Measurements from ENCODE around the gene GOLGA3. TPM values are rescaled to one million over a fixed set of nuclear protein-coding genes. Genes with fewer than 3 reads are reported as not detected.

The GOLGA3 gene
- total RNA-seq, 5 donors from 2014 or later (not counting 1 experiment from before 2014, with no cell fraction given) = 49.1 to 77.9 (median 67.4) TPM

- no peaks in the 10 kb centered on the region for H3K9me3 Mint-ChIP-seq
- H3K36me3 ChIP-seq (ENCODE audit: control insufficient read depth in 2 of 2, extremely low read depth in 1 of 2, insufficient read depth in 1 of 2, low read length in 1 of 2) = peaks cover 5 to 16% of the 10 kb centered on the region in 2 donors
- no peak for ATAC-seq (replicated peaks in 1 of 4)
- peaks cover 24 to 42% of the 10 kb centered on the region in 2 experiments for H3K4me1 ChIP-seq (ENCODE audit: control insufficient read depth in 1 of 2, extremely low read depth in 1 of 2, insufficient read depth in 2 of 2, low read length in 2 of 2)
- CTCF ChIA-PET = interaction anchor here in 1 of 2 donors (0.6 kb wide), 1 partner anchor 10 kb away, joined by 3 read pairs; no protein-coding TSS in a partner anchor
- DNase-seq = no peak
- H3K4me1 Mint-ChIP-seq = peaks cover 38 to 40% (median 40%) of the 10 kb centered on the region in 3 donors
- H3K36me3 Mint-ChIP-seq = peaks cover 16% of the 10 kb centered on the region
- POLR2A ChIA-PET = no interaction called here
- peak overlapping the region; percentile 28 to 69 (median 53) for H3K4me3 Mint-ChIP-seq
- peak overlapping the region; percentile 41 for H3K27ac ChIP-seq (ENCODE audit: low read length)
- H3K4me3 ChIP-seq (ENCODE audit: control insufficient read depth in 1 of 2, extremely low read depth in 1 of 2, low read length in 1 of 2) = peak overlapping the region in 1 of 2 donors; percentile 44
- 87% methylated on average over 22 of the region's 42 CpGs for WGBS (ENCODE audit: insufficient coverage)
- no peaks in the 10 kb centered on the region for H3K27me3 Mint-ChIP-seq
- peak overlapping the region; percentile 91 to 93 for H3K27ac Mint-ChIP-seq
- no peaks in the 10 kb centered on the region for H3K9me3 ChIP-seq
- no peaks in the 10 kb centered on the region for H3K27me3 ChIP-seq (replicated peaks in 1 of 2; ENCODE audit: control insufficient read depth in 2 of 2, extremely low read depth in 1 of 2, insufficient read depth in 2 of 2, low read length in 1 of 2)
Measured at GRCh38 chr12:132835076-132836025, 6.7 kb upstream of the GOLGA3 start.

GRCh38 chr12:132834181-132834711 lies 5.6 kb upstream of the GOLGA3 start:
- 13% methylated on average over 1 of the region's 5 CpGs for WGBS (ENCODE audit: insufficient coverage)
- peak overlapping the region; percentile 14 for H3K27ac ChIP-seq (ENCODE audit: low read length)
- H3K27me3 ChIP-seq (replicated peaks in 1 of 2; ENCODE audit: control insufficient read depth in 2 of 2, extremely low read depth in 1 of 2, insufficient read depth in 2 of 2, low read length in 1 of 2) = no peaks in the 10 kb centered on the region
- H3K36me3 ChIP-seq (ENCODE audit: control insufficient read depth in 2 of 2, extremely low read depth in 1 of 2, insufficient read depth in 1 of 2, low read length in 1 of 2) = peaks cover 0 to 10% of the 10 kb centered on the region in 2 donors
- peak overlapping the region in 1 of 2 donors; percentile 11 for H3K4me3 ChIP-seq (ENCODE audit: control insufficient read depth in 1 of 2, extremely low read depth in 1 of 2, low read length in 1 of 2)
- ChIA-PET POLR2A (no interaction called here), CTCF (interaction anchor here (0.6 kb wide), 2 partner anchors 36 to 48 kb away, joined by 3 read pairs; no protein-coding TSS in a partner anchor)
- H3K36me3 Mint-ChIP-seq = peaks cover 6% of the 10 kb centered on the region
- H3K9me3 Mint-ChIP-seq = no peaks in the 10 kb centered on the region
- no peaks in the 10 kb centered on the region for H3K9me3 ChIP-seq
- H3K4me1 Mint-ChIP-seq = peaks cover 42 to 45% (median 43%) of the 10 kb centered on the region in 3 donors
- ATAC-seq (replicated peaks in 1 of 4) (peak; percentile 75 to 86 (median 82)), DNase-seq (peak in 18 of 35 experiments; percentile 14 to 54 (median 24))
- no peaks in the 10 kb centered on the region for H3K27me3 Mint-ChIP-seq
- peak overlapping the region; percentile 53 to 69 (median 53) for H3K4me3 Mint-ChIP-seq
- peak overlapping the region; percentile 91 to 93 for H3K27ac Mint-ChIP-seq
- H3K4me1 ChIP-seq (ENCODE audit: control insufficient read depth in 1 of 2, extremely low read depth in 1 of 2, insufficient read depth in 2 of 2, low read length in 2 of 2) = peaks cover 26 to 46% of the 10 kb centered on the region in 2 experiments

- Mint-ChIP-seq H3K4me1 (peaks cover 42 to 48% (median 47%) of the 10 kb centered on the region in 3 donors), H3K27me3 (peaks cover 0 to 3% of the 10 kb centered on the region in 2 donors), H3K36me3 (no peaks in the 10 kb centered on the region), H3K27ac (peak overlapping the region; percentile 91 to 93), H3K9me3 (no peaks in the 10 kb centered on the region), H3K4me3 (peak overlapping the region in 1 of 3 donors; percentile 69)
- ChIA-PET POLR2A (no interaction called here), CTCF (no interaction called here)
- Histone ChIP-seq H3K27ac (ENCODE audit: low read length) (no peak overlapping the region), H3K9me3 (no peaks in the 10 kb centered on the region), H3K36me3 (ENCODE audit: control insufficient read depth in 2 of 2, extremely low read depth in 1 of 2, insufficient read depth in 1 of 2, low read length in 1 of 2) (peaks cover 0 to 4% of the 10 kb centered on the region in 2 donors), H3K27me3 (replicated peaks in 1 of 2; ENCODE audit: control insufficient read depth in 2 of 2, extremely low read depth in 1 of 2, insufficient read depth in 2 of 2, low read length in 1 of 2) (no peaks in the 10 kb centered on the region), H3K4me1 (ENCODE audit: control insufficient read depth in 1 of 2, extremely low read depth in 1 of 2, insufficient read depth in 2 of 2, low read length in 2 of 2) (peaks cover 26 to 46% of the 10 kb centered on the region in 2 experiments), H3K4me3 (ENCODE audit: control insufficient read depth in 1 of 2, extremely low read depth in 1 of 2, low read length in 1 of 2) (no peak overlapping the region)
- ATAC-seq (replicated peaks in 1 of 4) = no peak
- no peak for DNase-seq
- WGBS (ENCODE audit: insufficient coverage) = 94% methylated on average over 8 of the region's 8 CpGs
Measured at GRCh38 chr12:132833341-132833740, 4.7 kb upstream of the GOLGA3 start.

- ATAC-seq (replicated peaks in 1 of 4) = no peak
- 95% methylated on average over 8 of the region's 11 CpGs for WGBS (ENCODE audit: insufficient coverage)
- ChIA-PET POLR2A (no interaction called here), CTCF (no interaction called here)
- H3K9me3 Mint-ChIP-seq = no peaks in the 10 kb centered on the region
- H3K27me3 Mint-ChIP-seq = peaks cover 0 to 3% of the 10 kb centered on the region in 2 donors
- H3K4me1 Mint-ChIP-seq = peaks cover 45 to 56% (median 53%) of the 10 kb centered on the region in 3 donors
- H3K4me3 Mint-ChIP-seq = no peak overlapping the region
- Histone ChIP-seq H3K27ac (ENCODE audit: low read length) (no peak overlapping the region), H3K27me3 (replicated peaks in 1 of 2; ENCODE audit: control insufficient read depth in 2 of 2, extremely low read depth in 1 of 2, insufficient read depth in 2 of 2, low read length in 1 of 2) (no peaks in the 10 kb centered on the region), H3K4me1 (ENCODE audit: control insufficient read depth in 1 of 2, extremely low read depth in 1 of 2, insufficient read depth in 2 of 2, low read length in 2 of 2) (peaks cover 24 to 49% of the 10 kb centered on the region in 2 experiments), H3K4me3 (ENCODE audit: control insufficient read depth in 1 of 2, extremely low read depth in 1 of 2, low read length in 1 of 2) (no peak overlapping the region), H3K9me3 (no peaks in the 10 kb centered on the region), H3K36me3 (ENCODE audit: control insufficient read depth in 2 of 2, extremely low read depth in 1 of 2, insufficient read depth in 1 of 2, low read length in 1 of 2) (peaks cover 0 to 4% of the 10 kb centered on the region in 2 donors)
- no peak for DNase-seq
- peaks cover 3% of the 10 kb centered on the region for H3K36me3 Mint-ChIP-seq
- no peak overlapping the region for H3K27ac Mint-ChIP-seq
Measured at GRCh38 chr12:132831771-132832170, 3.1 kb upstream of the GOLGA3 start.

- H3K27me3 ChIP-seq (replicated peaks in 1 of 2; ENCODE audit: control insufficient read depth in 2 of 2, extremely low read depth in 1 of 2, insufficient read depth in 2 of 2, low read length in 1 of 2) = no peaks in the 10 kb centered on the region
- peaks cover 7 to 32% of the 10 kb centered on the region in 2 donors for H3K36me3 ChIP-seq (ENCODE audit: control insufficient read depth in 2 of 2, extremely low read depth in 1 of 2, insufficient read depth in 1 of 2, low read length in 1 of 2)
- H3K4me1 ChIP-seq (ENCODE audit: control insufficient read depth in 1 of 2, extremely low read depth in 1 of 2, insufficient read depth in 2 of 2, low read length in 2 of 2) = peaks cover 8 to 32% of the 10 kb centered on the region in 2 experiments
- peak overlapping the region; percentile 66 to 85 for H3K27ac Mint-ChIP-seq
- CTCF ChIA-PET = interaction anchor here in 1 of 2 donors (0.6 to 1.1 kb wide), 3 partner anchors 76 to 87 kb away, joined by 3 to 7 read pairs (median 3); no protein-coding TSS in a partner anchor
- ATAC-seq (replicated peaks in 1 of 4) = peak in 2 of 4 experiments; percentile 17 to 21
- H3K9me3 ChIP-seq = no peaks in the 10 kb centered on the region
- DNase-seq = peak in 7 of 35 experiments; percentile 3 to 33 (median 16)
- no peaks in the 10 kb centered on the region for H3K9me3 Mint-ChIP-seq
- H3K4me3 ChIP-seq (ENCODE audit: control insufficient read depth in 1 of 2, extremely low read depth in 1 of 2, low read length in 1 of 2) = peak overlapping the region; percentile 94 to 97
- 5% methylated on average over 55 of the region's 59 CpGs for WGBS (ENCODE audit: insufficient coverage)
- peaks cover 0 to 3% of the 10 kb centered on the region in 2 donors for H3K27me3 Mint-ChIP-seq
- H3K36me3 Mint-ChIP-seq = peaks cover 21% of the 10 kb centered on the region
- H3K4me1 Mint-ChIP-seq = peaks cover 43 to 47% (median 46%) of the 10 kb centered on the region in 3 donors
- POLR2A ChIA-PET = interaction anchor here (0.5 to 0.7 kb wide), 2 partner anchors 73 to 81 kb away, joined by 3 to 4 read pairs; no protein-coding TSS in a partner anchor
- H3K27ac ChIP-seq (ENCODE audit: low read length) = peak overlapping the region; percentile 49
- peak overlapping the region; percentile 85 to 90 (median 86) for H3K4me3 Mint-ChIP-seq
Measured at GRCh38 chr12:132827763-132828703, 636 bp downstream of the GOLGA3 start.

All from T-cell (primary cell).